ENCODE measurements around the gene ITGAL.

DNA sequence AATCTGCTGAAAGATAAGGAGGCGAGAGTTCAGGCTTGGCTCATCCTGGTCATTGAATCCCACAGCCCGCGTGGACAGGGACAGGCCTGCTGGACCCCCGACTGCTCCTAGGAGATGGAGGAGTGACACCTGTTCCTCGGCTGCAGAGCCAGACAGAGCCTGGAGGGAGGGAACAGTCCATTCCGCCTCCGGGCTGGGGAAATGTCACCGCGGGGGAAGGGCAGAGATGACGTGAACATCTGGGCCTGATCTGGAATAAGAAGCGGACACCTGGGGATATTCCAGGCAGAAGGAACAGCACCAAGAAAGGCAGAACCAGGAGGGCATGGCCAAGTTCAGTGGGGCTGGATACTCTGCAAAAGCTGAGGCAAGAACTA, 60.6 kb downstream of the ITGAL start:
- TF ChIP-seq, protein P1, sequence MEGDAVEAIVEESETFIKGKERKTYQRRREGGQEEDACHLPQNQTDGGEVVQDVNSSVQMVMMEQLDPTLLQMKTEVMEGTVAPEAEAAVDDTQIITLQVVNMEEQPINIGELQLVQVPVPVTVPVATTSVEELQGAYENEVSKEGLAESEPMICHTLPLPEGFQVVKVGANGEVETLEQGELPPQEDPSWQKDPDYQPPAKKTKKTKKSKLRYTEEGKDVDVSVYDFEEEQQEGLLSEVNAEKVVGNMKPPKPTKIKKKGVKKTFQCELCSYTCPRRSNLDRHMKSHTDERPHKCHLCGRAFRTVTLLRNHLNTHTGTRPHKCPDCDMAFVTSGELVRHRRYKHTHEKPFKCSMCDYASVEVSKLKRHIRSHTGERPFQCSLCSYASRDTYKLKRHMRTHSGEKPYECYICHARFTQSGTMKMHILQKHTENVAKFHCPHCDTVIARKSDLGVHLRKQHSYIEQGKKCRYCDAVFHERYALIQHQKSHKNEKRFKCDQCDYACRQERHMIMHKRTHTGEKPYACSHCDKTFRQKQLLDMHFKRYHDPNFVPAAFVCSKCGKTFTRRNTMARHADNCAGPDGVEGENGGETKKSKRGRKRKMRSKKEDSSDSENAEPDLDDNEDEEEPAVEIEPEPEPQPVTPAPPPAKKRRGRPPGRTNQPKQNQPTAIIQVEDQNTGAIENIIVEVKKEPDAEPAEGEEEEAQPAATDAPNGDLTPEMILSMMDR (optimal IDR thresholded peaks at IDR 0.05 in 1 of 3, IDR thresholded peaks at IDR 0.05 in 1 of 3, conservative IDR thresholded peaks at IDR 0.05 in 1 of 3; ENCODE audit: extremely low read depth in 1 of 3, insufficient read depth in 2 of 3, low read length in 3 of 3): no peak
- no peak for TF ChIP-seq EZH2 (IDR thresholded peaks at IDR 0.05; ENCODE audit: low read length)

Measured in keratinocyte (primary cell).